IMR-90 (cell line): ENCODE data around the gene DOCK9. TPM values are rescaled to one million over a fixed set of nuclear protein-coding genes. Genes with fewer than 3 reads are reported as not detected.
A peak's percentile ranks its signal among the peaks of the same experiment; 100 is the strongest.

Source experiments
- ATAC-seq: fragments of 200-7000 bp; cut with Tn5 transposase; 2 replicates; pipeline ENCODE4 v1.9.1; 2020; ENCODE audit warnings: low read depth, mild to moderate bottlenecking, moderate library complexity
- BruUV-seq: library from RNA; stranded (reverse); fragments of 400-500 nt; replicated peaks from 2 replicates; lab custom pipeline; 2021; lab: Mats Ljungman, UMichigan
- CTCF ChIA-PET: fragments of 300-600 bp; formaldehyde crosslinking; extraction: SDS; loops from one replicate; lab custom pipeline; 2021; ENCODE audit warnings: antibody characterized with exemption; lab: Yijun Ruan, JAX
- POLR2A ChIA-PET: fragments of 300-600 bp; sonication (Branson Sonifier 250); formaldehyde crosslinking; loops from one replicate; lab custom pipeline; 2022; ENCODE audit warnings: antibody characterized with exemption; ENCODE audit not compliant: unreplicated experiment; lab: Charles Lee
- DNase-seq: peaks from one replicate; pipeline ENCODE4 v3.0.0; 2013
- H2AFZ ChIP-seq: replicated peaks from 2 replicates; pipeline ENCODE3; 2013; ENCODE audit warnings: low read length, mild to moderate bottlenecking; ENCODE audit not compliant: poor library complexity
- H2AK5ac ChIP-seq: 2 replicates; pipeline ENCODE4 v1.6.1; 2013; ENCODE audit warnings: low read depth, low read length, inconsistent platforms
- H2AK9ac ChIP-seq: replicated peaks from 2 replicates; pipeline ENCODE3; 2013; ENCODE audit warnings: mild to moderate bottlenecking, low read depth, low read length, moderate library complexity; ENCODE audit not compliant: poor library complexity
- H2BK120ac ChIP-seq: 2 replicates; pipeline ENCODE4 v1.6.1; 2013; ENCODE audit warnings: low read depth, low read length, inconsistent platforms
- H2BK15ac ChIP-seq: 3 replicates; pipeline ENCODE4 v1.6.1; 2013; ENCODE audit warnings: low read depth, low read length, inconsistent platforms
- H2BK20ac ChIP-seq: 2 replicates; pipeline ENCODE4 v1.6.1; 2013; ENCODE audit warnings: low read depth, mild to moderate bottlenecking, inconsistent platforms, low read length, moderate library complexity
- H2BK5ac ChIP-seq: 2 replicates; pipeline ENCODE4 v1.6.1; 2013; ENCODE audit warnings: mild to moderate bottlenecking, low read depth, low read length, inconsistent platforms; ENCODE audit not compliant: poor library complexity, severe bottlenecking
- H3K14ac ChIP-seq: replicated peaks from 2 replicates; pipeline ENCODE4 v1.6.1; 2013; ENCODE audit warnings: low read depth, low read length, inconsistent platforms
- H3K18ac ChIP-seq: 2 replicates; pipeline ENCODE4 v1.6.1; 2013; ENCODE audit warnings: low read depth, low read length, control low read depth
- H3K23ac ChIP-seq: 2 replicates; pipeline ENCODE4 v1.6.1; 2013; ENCODE audit warnings: low read depth, low read length, inconsistent platforms
- H3K27ac ChIP-seq: 2 replicates; pipeline ENCODE4 v1.5.1; 2013; ENCODE audit warnings: mild to moderate bottlenecking, control low read depth, low read length; ENCODE audit not compliant: insufficient read depth
- H3K27me3 ChIP-seq: 2 replicates; pipeline ENCODE4 v1.6.1; 2013; ENCODE audit warnings: low read length; ENCODE audit not compliant: control insufficient read depth, insufficient read depth
- H3K36me3 ChIP-seq: 2 replicates; pipeline ENCODE4 v1.6.1; 2013; ENCODE audit warnings: low read length, mixed read lengths; ENCODE audit not compliant: control insufficient read depth, insufficient read depth
- H3K4ac ChIP-seq: 2 replicates; pipeline ENCODE4 v1.6.1; 2013; ENCODE audit warnings: low read depth, low read length, inconsistent platforms
- H3K4me1 ChIP-seq: 2 replicates; pipeline ENCODE4 v1.6.1; 2013; ENCODE audit warnings: low read length, mixed read lengths; ENCODE audit not compliant: control insufficient read depth, insufficient read depth
- H3K4me2 ChIP-seq: 2 replicates; pipeline ENCODE4 v1.6.1; 2013; ENCODE audit warnings: low read depth, mild to moderate bottlenecking, control low read depth, low read length, moderate library complexity
- H3K4me3 ChIP-seq: 2 replicates; pipeline ENCODE4 v1.5.1; 2013; ENCODE audit warnings: low read depth, mild to moderate bottlenecking, control low read depth, low read length, moderate library complexity; ENCODE audit not compliant: insufficient read depth
- H3K56ac ChIP-seq: 2 replicates; pipeline ENCODE4 v1.6.1; 2013; ENCODE audit warnings: low read length, inconsistent platforms; ENCODE audit not compliant: insufficient read depth; ENCODE audit errors: extremely low read depth
- H3K79me1 ChIP-seq, 2 experiments: 2 replicates each; pipeline ENCODE4 v1.6.1; 2013; ENCODE audit warnings: low read length in 2 of 2, inconsistent platforms in 1 of 2, low read depth in 1 of 2
- H3K9ac ChIP-seq: 2 replicates; pipeline ENCODE4 v1.6.1; 2013; ENCODE audit warnings: low read depth, low read length, control low read depth
- H3K9me1 ChIP-seq: 2 replicates; pipeline ENCODE4 v1.6.1; 2013; ENCODE audit warnings: low read length, inconsistent platforms; ENCODE audit not compliant: insufficient read depth
- H3K9me3 ChIP-seq: 2 replicates; pipeline ENCODE4 v1.6.1; 2013; ENCODE audit warnings: low read length; ENCODE audit not compliant: control insufficient read depth, insufficient read depth
- H4K20me1 ChIP-seq: 2 replicates; pipeline ENCODE4 v1.6.1; 2013; ENCODE audit warnings: low read length, inconsistent platforms; ENCODE audit not compliant: insufficient read depth
- H4K5ac ChIP-seq: 2 replicates; pipeline ENCODE4 v1.6.1; 2013; ENCODE audit warnings: mild to moderate bottlenecking, low read depth, low read length, control low read depth
- H4K8ac ChIP-seq, 2 experiments: 2 replicates each; pipeline ENCODE4 v1.6.1; 2013; ENCODE audit warnings: low read depth in 2 of 2, low read length in 2 of 2, control low read depth in 1 of 2, inconsistent platforms in 1 of 2
- H4K91ac ChIP-seq: 2 replicates; pipeline ENCODE4 v1.6.1; 2013; ENCODE audit warnings: low read depth, low read length, inconsistent platforms; ENCODE audit not compliant: insufficient read depth
- BHLHE40 ChIP-seq: fragments of 150-350 bp; IDR thresholded peaks from 2 replicates; pipeline ENCODE4 v1.6.1; 2016; ENCODE audit warnings: mild to moderate bottlenecking, low read depth, low read length
- CEBPB ChIP-seq: IDR thresholded peaks from 2 replicates; pipeline ENCODE4 v1.6.1; 2012; ENCODE audit warnings: low read depth, low read length, improper control_type of control experiment
- CHD1 ChIP-seq: IDR thresholded peaks from 2 replicates; pipeline ENCODE4 v1.6.1; 2012; ENCODE audit warnings: low read depth, low read length, improper control_type of control experiment
- FOS ChIP-seq: fragments of 150-350 bp; IDR thresholded peaks from 2 replicates; pipeline ENCODE4 v1.6.1; 2016; ENCODE audit warnings: low read depth, low read length
- MAFK ChIP-seq: IDR thresholded peaks from 2 replicates; pipeline ENCODE4 v1.6.1; 2012; ENCODE audit warnings: low read depth, low read length, improper control_type of control experiment
- MAZ ChIP-seq: IDR thresholded peaks from 2 replicates; pipeline ENCODE4 v1.6.1; 2012; ENCODE audit warnings: low read depth, mild to moderate bottlenecking, low read length, improper control_type of control experiment, moderate library complexity, borderline replicate concordance
- MXI1 ChIP-seq: IDR thresholded peaks from 2 replicates; pipeline ENCODE4 v1.6.1; 2012; ENCODE audit warnings: low read depth, mild to moderate bottlenecking, low read length, moderate library complexity, borderline replicate concordance
- NFE2L2 ChIP-seq: fragments of 150-350 bp; IDR thresholded peaks from 2 replicates; pipeline ENCODE4 v1.6.1; 2016; ENCODE audit warnings: low read depth, mild to moderate bottlenecking, low read length
- POLR2A ChIP-seq: IDR thresholded peaks from 2 replicates; pipeline ENCODE4 v1.6.1; 2012; ENCODE audit warnings: mild to moderate bottlenecking, low read depth, low read length
- RAD21 ChIP-seq: IDR thresholded peaks from 2 replicates; pipeline ENCODE4 v1.6.1; 2012; ENCODE audit warnings: low read length, improper control_type of control experiment
- RCOR1 ChIP-seq: IDR thresholded peaks from 2 replicates; pipeline ENCODE4 v1.6.1; 2012; ENCODE audit warnings: mild to moderate bottlenecking, low read length, improper control_type of control experiment; ENCODE audit not compliant: insufficient replicate concordance
- RFX5 ChIP-seq: IDR thresholded peaks from 2 replicates; pipeline ENCODE4 v1.8.0; 2012; ENCODE audit warnings: low read depth, mild to moderate bottlenecking, low read length, moderate library complexity
- SMC3 ChIP-seq: fragments of 150-350 bp; IDR thresholded peaks from 2 replicates; pipeline ENCODE4 v1.6.1; 2016; ENCODE audit warnings: low read depth, mild to moderate bottlenecking, antibody characterized with exemption, low read length, moderate library complexity
- WGBS, 2 experiments: methylation state at CpG; one replicate each; pipeline versions ENCODE4 v1.1.5 to v1.1.7; 2013; ENCODE audit warnings: missing lambda C conversion rate in 2 of 2; ENCODE audit not compliant: insufficient read length in 1 of 2; ENCODE audit errors: extremely low coverage in 2 of 2; 5-methylcytosine and 5-hydroxymethylcytosine counted together
- dilution Hi-C: fragments of 300-500 bp; cut with HindIII; formaldehyde crosslinking; loops from one replicate; pipeline ENCODE4 v1.14.3; 2018; ENCODE audit warnings: low sequenced_read_pairs; ENCODE audit not compliant: unreplicated experiment
- in situ Hi-C: fragments of 300-500 bp; cut with MboI; formaldehyde crosslinking; loops from 3 replicates; pipeline ENCODE4 v1.14.3; 2019; ENCODE audit warnings: low sequenced_read_pairs, inconsistent platforms, mixed read lengths
- intact Hi-C: fragments of 100-400 bp; cut with micrococcal nuclease; formaldehyde crosslinking; loops from 2 replicates; pipeline ENCODE4 v1.10.0; 2022
- polyA plus RNA-seq, 3 experiments: library from polyadenylated mRNA; depleted of rRNA; stranded (reverse); fragments of >200 nt; gene quantifications; 2 replicates each; pipeline ENCODE4 v1.2.3, GENCODE V29; 2012; ENCODE audit warnings: low replicate concordance in 1 of 3
- total RNA-seq: library from RNA; depleted of rRNA; stranded (reverse); fragments of >200 nt; gene quantifications from 2 replicates; pipeline ENCODE4 v1.2.3, GENCODE V29; 2012
- TF ChIP-seq, protein P1 (sequence below): fragments of 150-350 bp; IDR thresholded peaks from 2 replicates; pipeline ENCODE4 v1.6.1; 2017; ENCODE audit warnings: mild to moderate bottlenecking, antibody characterized with exemption, low read length, low read depth
- TF ChIP-seq, protein P2 (sequence below): conservative IDR thresholded peaks from 2 replicates; pipeline ENCODE4 v1.5.1; 2012; ENCODE audit warnings: mild to moderate bottlenecking, low read depth, low read length, improper control_type of control experiment
- TF ChIP-seq, protein P3 (sequence below): fragments of 150-350 bp; IDR thresholded peaks from 2 replicates; pipeline ENCODE4 v1.6.1; 2016; ENCODE audit warnings: low read depth, mild to moderate bottlenecking, low read length, moderate library complexity, borderline replicate concordance

DOCK9 gene
- total and polyA plus RNA-seq, 2 of the 4 experiments (the other 2 are of a cell fraction), result 4.8 to 7.2 TPM

DNA sequence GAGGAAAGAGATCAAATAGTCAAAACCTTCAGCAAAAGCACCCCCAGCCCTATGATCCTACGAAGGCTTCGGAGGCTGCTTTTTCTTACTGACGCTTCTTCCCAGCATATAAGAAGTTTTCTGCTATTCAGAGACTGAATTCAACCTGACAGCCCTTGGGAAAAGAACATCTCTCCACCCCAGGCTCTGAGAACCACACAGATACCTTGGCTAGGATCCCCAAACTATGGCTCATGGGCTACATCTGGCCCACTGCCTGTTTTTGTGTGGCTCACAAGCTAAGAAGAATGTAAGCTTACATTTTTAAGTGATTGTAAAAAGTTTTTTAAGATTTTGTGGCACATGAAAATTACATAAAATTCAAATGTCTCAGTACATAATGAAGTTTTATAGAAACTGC lies 228.4 kb downstream of the DOCK9 start:
- no peaks in the 10 kb centered on the region; the same call in 1 of the 2 replicates for H3K9me1 ChIP-seq
- peaks cover 35% of the 10 kb centered on the region for H3K27me3 ChIP-seq
- H3K14ac ChIP-seq, result no peak overlapping the region
- dilution Hi-C loops (no loop called here), in situ Hi-C loops (no loop called here), intact Hi-C loops (no loop called here)
- H4K91ac ChIP-seq, result no peak overlapping the region
- no peak overlapping the region for H4K8ac ChIP-seq
- H3K4me3 ChIP-seq, result no peak overlapping the region
- H2AK5ac ChIP-seq, result no peak overlapping the region
- no peak overlapping the region for H3K23ac ChIP-seq
- no peak overlapping the region for H3K18ac ChIP-seq
- H2AK9ac ChIP-seq, result no peak overlapping the region
- H3K9me3 ChIP-seq, result peaks cover 7% of the 10 kb centered on the region
- CTCF ChIA-PET, result no interaction called here
- POLR2A ChIA-PET, result no interaction called here
- DNase-seq (peak; percentile 60), ATAC-seq (no peak)
- no TSS peak for BruUV-seq
- H3K36me3 ChIP-seq, result no peaks in the 10 kb centered on the region; the same call in 1 of the 2 replicates
- H3K4me2 ChIP-seq, result no peak overlapping the region
- no peaks in the 10 kb centered on the region for H4K20me1 ChIP-seq
- H3K27ac ChIP-seq, result no peak overlapping the region
- no peak overlapping the region for H3K4ac ChIP-seq
- no peak overlapping the region for H2BK120ac ChIP-seq
- no peak overlapping the region for H2AFZ ChIP-seq
- H3K56ac ChIP-seq, result no peak overlapping the region
- TF ChIP-seq MAFK, result no peak
- no peak for TF ChIP-seq CHD1
- TF ChIP-seq, protein P1, sequence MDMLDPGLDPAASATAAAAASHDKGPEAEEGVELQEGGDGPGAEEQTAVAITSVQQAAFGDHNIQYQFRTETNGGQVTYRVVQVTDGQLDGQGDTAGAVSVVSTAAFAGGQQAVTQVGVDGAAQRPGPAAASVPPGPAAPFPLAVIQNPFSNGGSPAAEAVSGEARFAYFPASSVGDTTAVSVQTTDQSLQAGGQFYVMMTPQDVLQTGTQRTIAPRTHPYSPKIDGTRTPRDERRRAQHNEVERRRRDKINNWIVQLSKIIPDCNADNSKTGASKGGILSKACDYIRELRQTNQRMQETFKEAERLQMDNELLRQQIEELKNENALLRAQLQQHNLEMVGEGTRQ, result no peak
- TF ChIP-seq SMC3, result no peak
- TF ChIP-seq RAD21, result no peak
- no peak for TF ChIP-seq CEBPB
- TF ChIP-seq, protein P2, sequence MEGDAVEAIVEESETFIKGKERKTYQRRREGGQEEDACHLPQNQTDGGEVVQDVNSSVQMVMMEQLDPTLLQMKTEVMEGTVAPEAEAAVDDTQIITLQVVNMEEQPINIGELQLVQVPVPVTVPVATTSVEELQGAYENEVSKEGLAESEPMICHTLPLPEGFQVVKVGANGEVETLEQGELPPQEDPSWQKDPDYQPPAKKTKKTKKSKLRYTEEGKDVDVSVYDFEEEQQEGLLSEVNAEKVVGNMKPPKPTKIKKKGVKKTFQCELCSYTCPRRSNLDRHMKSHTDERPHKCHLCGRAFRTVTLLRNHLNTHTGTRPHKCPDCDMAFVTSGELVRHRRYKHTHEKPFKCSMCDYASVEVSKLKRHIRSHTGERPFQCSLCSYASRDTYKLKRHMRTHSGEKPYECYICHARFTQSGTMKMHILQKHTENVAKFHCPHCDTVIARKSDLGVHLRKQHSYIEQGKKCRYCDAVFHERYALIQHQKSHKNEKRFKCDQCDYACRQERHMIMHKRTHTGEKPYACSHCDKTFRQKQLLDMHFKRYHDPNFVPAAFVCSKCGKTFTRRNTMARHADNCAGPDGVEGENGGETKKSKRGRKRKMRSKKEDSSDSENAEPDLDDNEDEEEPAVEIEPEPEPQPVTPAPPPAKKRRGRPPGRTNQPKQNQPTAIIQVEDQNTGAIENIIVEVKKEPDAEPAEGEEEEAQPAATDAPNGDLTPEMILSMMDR, result no peak
- TF ChIP-seq FOS, result no peak
- TF ChIP-seq RFX5, result no peak
- TF ChIP-seq NFE2L2, result no peak
- no peak for TF ChIP-seq MXI1
- TF ChIP-seq, protein P3, sequence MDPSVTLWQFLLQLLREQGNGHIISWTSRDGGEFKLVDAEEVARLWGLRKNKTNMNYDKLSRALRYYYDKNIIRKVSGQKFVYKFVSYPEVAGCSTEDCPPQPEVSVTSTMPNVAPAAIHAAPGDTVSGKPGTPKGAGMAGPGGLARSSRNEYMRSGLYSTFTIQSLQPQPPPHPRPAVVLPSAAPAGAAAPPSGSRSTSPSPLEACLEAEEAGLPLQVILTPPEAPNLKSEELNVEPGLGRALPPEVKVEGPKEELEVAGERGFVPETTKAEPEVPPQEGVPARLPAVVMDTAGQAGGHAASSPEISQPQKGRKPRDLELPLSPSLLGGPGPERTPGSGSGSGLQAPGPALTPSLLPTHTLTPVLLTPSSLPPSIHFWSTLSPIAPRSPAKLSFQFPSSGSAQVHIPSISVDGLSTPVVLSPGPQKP, result no peak
- TF ChIP-seq RCOR1, result no peak
- TF ChIP-seq POLR2A, result no peak
- TF ChIP-seq MAZ, result no peak
- no peak for TF ChIP-seq BHLHE40
- H3K79me1 ChIP-seq, result no peaks in the 10 kb centered on the region
- no peak overlapping the region for H3K9ac ChIP-seq
- H2BK15ac ChIP-seq, result no peak overlapping the region
- H4K5ac ChIP-seq, result no peak overlapping the region
- H3K4me1 ChIP-seq, result no peaks in the 10 kb centered on the region; the same call in 1 of the 2 replicates
- no peak overlapping the region for H2BK20ac ChIP-seq
- H2BK5ac ChIP-seq, result no peak overlapping the region
- WGBS, 2 experiments, result no CpG with 5 or more reads among the region's 3 CpGs
